ENCODE data around the gene CFL2.
"Not testable (repeated sequence)": the region's sequence is repeated elsewhere in the genome, so short reads cannot be mapped to it uniquely, and the experiment has no call there.

CFL2 gene

GRCh38 chr14:34714320-34715126, at the start of gene CFL2:
Gene CFL2, minus strand, starts transcription at chr14:34714593. Its CDS starts 53 bp downstream, at chr14:34714540.
- no peaks in the 10 kb centered on the region for H3K27me3 Mint-ChIP-seq
- no peaks in the 10 kb centered on the region for H3K9me3 Mint-ChIP-seq
- ATAC-seq (replicated peaks; ENCODE audit: extremely low read depth, poor library complexity, severe bottlenecking): peak; percentile 83
- peak within 1 kb of the TSS; percentile 84 for H3K4me3 Mint-ChIP-seq
- peak within 1 kb of the TSS; percentile 83 for H3K27ac Mint-ChIP-seq (ENCODE audit: low read depth)
- peak; percentile 39 to 55 for DNase-seq (ENCODE audit: low spot score in 2 of 2)
- peaks cover 8% of the 10 kb centered on the region for H3K4me1 Mint-ChIP-seq
- H3K36me3 Mint-ChIP-seq (ENCODE audit: insufficient read depth): peaks cover 7% of the 10 kb centered on the region

- H3K4me3 Mint-ChIP-seq: no peak overlapping the region
- no peak for DNase-seq (ENCODE audit: low spot score in 2 of 2)
- H3K27me3 Mint-ChIP-seq: no peaks in the 10 kb centered on the region
- H3K27ac Mint-ChIP-seq (ENCODE audit: low read depth): peak overlapping the region; percentile 14
- H3K9me3 Mint-ChIP-seq: no peaks in the 10 kb centered on the region
- H3K4me1 Mint-ChIP-seq: no peaks in the 10 kb centered on the region
- peaks cover 54% of the 10 kb centered on the region for H3K36me3 Mint-ChIP-seq (ENCODE audit: insufficient read depth)
- ATAC-seq (replicated peaks; ENCODE audit: extremely low read depth, poor library complexity, severe bottlenecking): no peak
Measured at GRCh38 chr14:34755215-34755614, 40.8 kb upstream of the CFL2 start.

- H3K27me3 Mint-ChIP-seq: no peaks in the 10 kb centered on the region
- no peak for ATAC-seq (replicated peaks; ENCODE audit: extremely low read depth, poor library complexity, severe bottlenecking)
- DNase-seq (ENCODE audit: low spot score in 2 of 2): no peak
- H3K9me3 Mint-ChIP-seq: no peaks in the 10 kb centered on the region
- H3K4me1 Mint-ChIP-seq: no peaks in the 10 kb centered on the region
- H3K36me3 Mint-ChIP-seq (ENCODE audit: insufficient read depth): peaks cover 49% of the 10 kb centered on the region
- no peak overlapping the region for H3K27ac Mint-ChIP-seq (ENCODE audit: low read depth)
- no peak overlapping the region for H3K4me3 Mint-ChIP-seq
Measured at GRCh38 chr14:34754687-34755086, 40.3 kb upstream of the CFL2 start.

- H3K27me3 Mint-ChIP-seq: no peaks in the 10 kb centered on the region
- DNase-seq (ENCODE audit: low spot score in 2 of 2): no peak
Measured at GRCh38 chr14:34750670-34751069, 36.3 kb upstream of the CFL2 start.

GRCh38 chr14:34750233-34750632, 35.8 kb upstream of the CFL2 start:
- H3K36me3 Mint-ChIP-seq (ENCODE audit: insufficient read depth): peaks cover 14% of the 10 kb centered on the region
- H3K27ac Mint-ChIP-seq (ENCODE audit: low read depth): no peak overlapping the region
- no peaks in the 10 kb centered on the region for H3K4me1 Mint-ChIP-seq
- no peak for ATAC-seq (replicated peaks; ENCODE audit: extremely low read depth, poor library complexity, severe bottlenecking)
- no peak overlapping the region for H3K4me3 Mint-ChIP-seq
- no peaks in the 10 kb centered on the region for H3K27me3 Mint-ChIP-seq
- DNase-seq (ENCODE audit: low spot score in 2 of 2): no peak
- no peaks in the 10 kb centered on the region for H3K9me3 Mint-ChIP-seq

More at GRCh38 chr14:34750670-34751069, 36.3 kb upstream of the CFL2 start:
- Mint-ChIP-seq H3K4me3 (no peak overlapping the region), H3K9me3 (no peaks in the 10 kb centered on the region), H3K36me3 (ENCODE audit: insufficient read depth) (peaks cover 18% of the 10 kb centered on the region), H3K4me1 (no peaks in the 10 kb centered on the region), H3K27ac (ENCODE audit: low read depth) (no peak overlapping the region)
- ATAC-seq (replicated peaks; ENCODE audit: extremely low read depth, poor library complexity, severe bottlenecking): no peak

GRCh38 chr14:34749408-34749807, 35.0 kb upstream of the CFL2 start:
- no peaks in the 10 kb centered on the region for H3K9me3 Mint-ChIP-seq
- no peaks in the 10 kb centered on the region for H3K4me1 Mint-ChIP-seq
- no peak overlapping the region for H3K4me3 Mint-ChIP-seq
- peaks cover 11% of the 10 kb centered on the region for H3K36me3 Mint-ChIP-seq (ENCODE audit: insufficient read depth)
- H3K27me3 Mint-ChIP-seq: no peaks in the 10 kb centered on the region
- ATAC-seq (replicated peaks; ENCODE audit: extremely low read depth, poor library complexity, severe bottlenecking): no peak
- DNase-seq (ENCODE audit: low spot score in 2 of 2): no peak
- H3K27ac Mint-ChIP-seq (ENCODE audit: low read depth): no peak overlapping the region

GRCh38 chr14:34742270-34743115, 28.1 kb upstream of the CFL2 start:
- no peak overlapping the region for H3K27ac Mint-ChIP-seq (ENCODE audit: low read depth)
- peaks cover 4% of the 10 kb centered on the region for H3K36me3 Mint-ChIP-seq (ENCODE audit: insufficient read depth)
- no peak for ATAC-seq (replicated peaks; ENCODE audit: extremely low read depth, poor library complexity, severe bottlenecking)
- H3K4me3 Mint-ChIP-seq: no peak overlapping the region
- no peaks in the 10 kb centered on the region for H3K9me3 Mint-ChIP-seq
- no peak for DNase-seq (ENCODE audit: low spot score in 2 of 2)
- no peaks in the 10 kb centered on the region for H3K27me3 Mint-ChIP-seq
- peaks cover 17% of the 10 kb centered on the region for H3K4me1 Mint-ChIP-seq

GRCh38 chr14:34741840-34742239, 27.4 kb upstream of the CFL2 start:
- Mint-ChIP-seq H3K4me3 (no peak overlapping the region), H3K36me3 (ENCODE audit: insufficient read depth) (peaks cover 4% of the 10 kb centered on the region), H3K9me3 (no peaks in the 10 kb centered on the region), H3K27ac (ENCODE audit: low read depth) (no peak overlapping the region), H3K27me3 (no peaks in the 10 kb centered on the region), H3K4me1 (peaks cover 17% of the 10 kb centered on the region)
- no peak for DNase-seq (ENCODE audit: low spot score in 2 of 2)
- peak; percentile 54 for ATAC-seq (replicated peaks; ENCODE audit: extremely low read depth, poor library complexity, severe bottlenecking)

GRCh38 chr14:34740139-34740538, 25.7 kb upstream of the CFL2 start:
- H3K4me3 Mint-ChIP-seq; ATAC-seq (replicated peaks; ENCODE audit: extremely low read depth, poor library complexity, severe bottlenecking); DNase-seq (ENCODE audit: low spot score in 2 of 2); H3K9me3 Mint-ChIP-seq; H3K27me3 Mint-ChIP-seq; H3K36me3 Mint-ChIP-seq (ENCODE audit: insufficient read depth); H3K27ac Mint-ChIP-seq (ENCODE audit: low read depth): not testable (repeated sequence)
- peaks cover 17% of the 10 kb centered on the region for H3K4me1 Mint-ChIP-seq

GRCh38 chr14:34737079-34737478, 22.7 kb upstream of the CFL2 start:
- not testable (repeated sequence) for H3K4me3 Mint-ChIP-seq; H3K36me3 Mint-ChIP-seq (ENCODE audit: insufficient read depth); H3K9me3 Mint-ChIP-seq; ATAC-seq (replicated peaks; ENCODE audit: extremely low read depth, poor library complexity, severe bottlenecking); H3K27ac Mint-ChIP-seq (ENCODE audit: low read depth); H3K4me1 Mint-ChIP-seq; DNase-seq (ENCODE audit: low spot score in 2 of 2); H3K27me3 Mint-ChIP-seq

GRCh38 chr14:34733245-34733644, 18.9 kb upstream of the CFL2 start:
- H3K9me3 Mint-ChIP-seq: no peaks in the 10 kb centered on the region
- H3K4me1 Mint-ChIP-seq: no peaks in the 10 kb centered on the region
- peaks cover 2% of the 10 kb centered on the region for H3K36me3 Mint-ChIP-seq (ENCODE audit: insufficient read depth)
- DNase-seq (ENCODE audit: low spot score in 2 of 2) (no peak), ATAC-seq (replicated peaks; ENCODE audit: extremely low read depth, poor library complexity, severe bottlenecking) (no peak)
- H3K4me3 Mint-ChIP-seq: no peak overlapping the region
- no peak overlapping the region for H3K27ac Mint-ChIP-seq (ENCODE audit: low read depth)
- peaks cover 10% of the 10 kb centered on the region for H3K27me3 Mint-ChIP-seq

GRCh38 chr14:34732802-34733201, 18.4 kb upstream of the CFL2 start:
- Mint-ChIP-seq H3K27me3 (peaks cover 10% of the 10 kb centered on the region), H3K9me3 (no peaks in the 10 kb centered on the region), H3K36me3 (ENCODE audit: insufficient read depth) (peaks cover 2% of the 10 kb centered on the region), H3K4me3 (no peak overlapping the region), H3K27ac (ENCODE audit: low read depth) (no peak overlapping the region), H3K4me1 (no peaks in the 10 kb centered on the region)
- DNase-seq (ENCODE audit: low spot score in 2 of 2) (no peak), ATAC-seq (replicated peaks; ENCODE audit: extremely low read depth, poor library complexity, severe bottlenecking) (no peak)

GRCh38 chr14:34723867-34724266, 9.5 kb upstream of the CFL2 start:
- no peak overlapping the region for H3K4me3 Mint-ChIP-seq
- ATAC-seq (replicated peaks; ENCODE audit: extremely low read depth, poor library complexity, severe bottlenecking) (no peak), DNase-seq (ENCODE audit: low spot score in 2 of 2) (no peak)
- H3K27ac Mint-ChIP-seq (ENCODE audit: low read depth): no peak overlapping the region
- no peaks in the 10 kb centered on the region for H3K27me3 Mint-ChIP-seq
- H3K4me1 Mint-ChIP-seq: no peaks in the 10 kb centered on the region
- no peaks in the 10 kb centered on the region for H3K9me3 Mint-ChIP-seq
- H3K36me3 Mint-ChIP-seq (ENCODE audit: insufficient read depth): no peaks in the 10 kb centered on the region
